IPS-11a (cell line): ENCODE data around the gene CNDP1.
"Not testable (repeated sequence)": the region's sequence is repeated elsewhere in the genome, so short reads cannot be mapped to it uniquely, and the experiment has no call there.

ENCODE experiments used
- H3K4me3 ChIP-seq: one replicate; pipeline ENCODE4 v1.5.1; 2013; ENCODE audit warnings: low read depth, low read length, control low read depth

Gene CNDP1

GRCh38 chr18:74519320-74520095 lies 14.8 kb upstream of the CNDP1 start:
- no peak overlapping the region for H3K4me3 ChIP-seq

GRCh38 chr18:74520096-74520833 lies 14.0 kb upstream of the CNDP1 start:
- H3K4me3 ChIP-seq = no peak overlapping the region

GRCh38 chr18:74521068-74521725 lies 13.1 kb upstream of the CNDP1 start:
- no peak overlapping the region for H3K4me3 ChIP-seq

- H3K4me3 ChIP-seq = no peak overlapping the region
Measured at GRCh38 chr18:74522635-74523548, 11.4 kb upstream of the CNDP1 start.

GRCh38 chr18:74524097-74524496 lies 10.2 kb upstream of the CNDP1 start:
- H3K4me3 ChIP-seq = no peak overlapping the region

GRCh38 chr18:74524915-74525314 lies 9.4 kb upstream of the CNDP1 start:
- H3K4me3 ChIP-seq = not testable (repeated sequence)

- no peak overlapping the region for H3K4me3 ChIP-seq
Measured at GRCh38 chr18:74525741-74526140, 8.6 kb upstream of the CNDP1 start.

GRCh38 chr18:74526488-74526887 lies 7.8 kb upstream of the CNDP1 start:
- H3K4me3 ChIP-seq = no peak overlapping the region

- H3K4me3 ChIP-seq = no peak overlapping the region
Measured at GRCh38 chr18:74528478-74528877, 5.8 kb upstream of the CNDP1 start.

- no peak overlapping the region for H3K4me3 ChIP-seq
Measured at GRCh38 chr18:74528913-74529312, 5.4 kb upstream of the CNDP1 start.

- no peak overlapping the region for H3K4me3 ChIP-seq
Measured at GRCh38 chr18:74529378-74529777, 4.9 kb upstream of the CNDP1 start.

- H3K4me3 ChIP-seq = no peak overlapping the region
Measured at GRCh38 chr18:74529811-74530583, 4.3 kb upstream of the CNDP1 start.

- H3K4me3 ChIP-seq = no peak overlapping the region
Measured at GRCh38 chr18:74530584-74530862, 3.8 kb upstream of the CNDP1 start.

GRCh38 chr18:74531043-74531442 lies 3.3 kb upstream of the CNDP1 start:
- H3K4me3 ChIP-seq = no peak overlapping the region

GRCh38 chr18:74532511-74533025 lies 1.7 kb upstream of the CNDP1 start:
- H3K4me3 ChIP-seq = no peak overlapping the region

GRCh38 chr18:74533666-74534065 lies 634 bp upstream of the CNDP1 start:
- H3K4me3 ChIP-seq = no peak overlapping the region

- no peak overlapping the region for H3K4me3 ChIP-seq
Measured at GRCh38 chr18:74534981-74535649, 815 bp downstream of the CNDP1 start.

- no peak overlapping the region for H3K4me3 ChIP-seq
Measured at GRCh38 chr18:74539289-74539688, 5.0 kb downstream of the CNDP1 start.

- no peak overlapping the region for H3K4me3 ChIP-seq
Measured at GRCh38 chr18:74540652-74541421, 6.5 kb downstream of the CNDP1 start.
